Peyer's patch (tissue), 4 donors: Measurements from ENCODE around the gene PAK4.

Experiments
- CTCF ChIP-seq, 6 experiments: fragments of 450-650 bp in 4 of 6; fragments of 200-600 bp in 2 of 6; sonication (generic) in 1 of 6; IDR thresholded peaks; one replicate each; pipeline ENCODE4 v1.5.1; 2017 to 2019; ENCODE audit warnings: antibody characterized with exemption in 6 of 6, mild to moderate bottlenecking in 3 of 6, moderate library complexity in 1 of 6
- POLR2A ChIP-seq, 2 donors: fragments of 450-650 bp; IDR thresholded peaks; one replicate each; pipeline ENCODE4 v1.5.1; 2017; ENCODE audit warnings: antibody characterized with exemption in 2 of 2, mild to moderate bottlenecking in 2 of 2, moderate library complexity in 2 of 2

GRCh38 chr19:39178296-39179006 lies 52.9 kb downstream of the PAK4 start:
- no peak for TF ChIP-seq CTCF (IDR thresholded peaks at IDR 0.05)
- TF ChIP-seq POLR2A (IDR thresholded peaks at IDR 0.05): no peak
